H1 (cell line): ENCODE measurements around the gene HSP90B1. TPM values are rescaled to one million over a fixed set of nuclear protein-coding genes. Genes with fewer than 3 reads are reported as not detected.

ENCODE experiments used
- CTCF ChIA-PET: fragments of 300-600 bp; sonication (Branson Sonifier 250); formaldehyde crosslinking; loops from one replicate; lab custom pipeline; 2021; ENCODE audit not compliant: partially characterized antibody; lab: Charles Lee
- POLR2A ChIA-PET: fragments of 300-600 bp; sonication (Branson Sonifier 250); formaldehyde crosslinking; loops from one replicate; lab custom pipeline; 2021; ENCODE audit warnings: inconsistent platforms; ENCODE audit not compliant: partially characterized antibody; lab: Charles Lee
- DNase-seq, 2 experiments: peaks; one replicate each; pipeline versions ENCODE4 v3.0.0 to v3.0.0-alpha.2; 2010 to 2022; ENCODE audit warnings: low spot score in 2 of 2, low read depth in 1 of 2, mixed read lengths in 1 of 2
- FAIRE-seq: peaks from 2 replicates; lab custom pipeline; 2011; peaks lifted over from hg19 to GRCh38; lab: Jason Lieb, UNC
- H2AFZ ChIP-seq: 2 replicates; pipeline ENCODE4 v1.8.1; 2012; ENCODE audit warnings: low read length, inconsistent platforms
- H2AK5ac ChIP-seq: 2 replicates; pipeline ENCODE4 v1.6.1; 2013; ENCODE audit warnings: low read depth, low read length
- H2BK120ac ChIP-seq: replicated peaks from 2 replicates; pipeline ENCODE3; 2013; ENCODE audit warnings: low read depth, low read length, inconsistent platforms
- H2BK12ac ChIP-seq: 2 replicates; pipeline ENCODE4 v1.6.1; 2013; ENCODE audit warnings: low read depth, low read length
- H2BK15ac ChIP-seq: 2 replicates; pipeline ENCODE4 v1.6.1; 2013; ENCODE audit warnings: low read length
- H2BK20ac ChIP-seq: 2 replicates; pipeline ENCODE4 v1.6.1; 2013; ENCODE audit warnings: low read length
- H2BK5ac ChIP-seq: 2 replicates; pipeline ENCODE4 v1.6.1; 2013; ENCODE audit warnings: low read depth, low read length
- H3K14ac ChIP-seq: 2 replicates; pipeline ENCODE4 v1.6.1; 2013; ENCODE audit warnings: inconsistent platforms; ENCODE audit not compliant: insufficient read length
- H3K18ac ChIP-seq: 2 replicates; pipeline ENCODE4 v1.6.1; 2013; ENCODE audit warnings: low read length; ENCODE audit errors: extremely low read depth
- H3K23ac ChIP-seq: 2 replicates; pipeline ENCODE4 v1.6.1; 2013; ENCODE audit warnings: inconsistent platforms; ENCODE audit not compliant: insufficient read length
- H3K23me2 ChIP-seq: 2 replicates; pipeline ENCODE4 v1.6.1; 2013; ENCODE audit warnings: low read depth, low read length
- H3K27ac ChIP-seq: 2 replicates; pipeline ENCODE4 v1.6.1; 2011; ENCODE audit warnings: low read depth, low read length, inconsistent platforms
- H3K27me3 ChIP-seq, 4 experiments: replicated peaks in 1 of 4; 1 replicate in 1 of 4; 2 replicates in 3 of 4; pipeline versions ENCODE4 v1.6.1 to v1.8.1; 2011 to 2013; ENCODE audit warnings: low read length in 3 of 4, mild to moderate bottlenecking in 3 of 4, inconsistent platforms in 2 of 4, mixed read lengths in 2 of 4, moderate library complexity in 1 of 4; ENCODE audit not compliant: control insufficient read depth in 3 of 4, insufficient read depth in 3 of 4; ENCODE audit errors: extremely low read depth in 1 of 4
- H3K36me3 ChIP-seq, 4 experiments: 2 replicates each; pipeline versions ENCODE4 v1.6.1 to v1.8.1; 2011 to 2013; ENCODE audit warnings: mild to moderate bottlenecking in 4 of 4, low read length in 3 of 4, moderate library complexity in 2 of 4, control low read depth in 1 of 4, inconsistent platforms in 1 of 4; ENCODE audit not compliant: insufficient read depth in 4 of 4, control insufficient read depth in 2 of 4
- H3K4ac ChIP-seq: replicated peaks from 2 replicates; pipeline ENCODE3; 2013; ENCODE audit warnings: low read length, low read depth, mixed read lengths, inconsistent platforms; ENCODE audit not compliant: insufficient read length
- H3K4me1 ChIP-seq, 4 experiments: replicated peaks in 1 of 4; 1 replicate in 1 of 4; 2 replicates in 3 of 4; pipeline versions ENCODE4 v1.6.1 to v1.8.1; 2011 to 2013; ENCODE audit warnings: low read length in 3 of 4, inconsistent platforms in 2 of 4, mixed read lengths in 1 of 4; ENCODE audit not compliant: insufficient read depth in 4 of 4, control insufficient read depth in 3 of 4
- H3K4me2 ChIP-seq, 2 experiments: 2 replicates each; pipeline versions ENCODE4 v1.6.1 to v1.8.1; 2011 to 2013; ENCODE audit warnings: low read depth in 2 of 2, low read length in 2 of 2, control low read depth in 1 of 2, inconsistent platforms in 1 of 2, mild to moderate bottlenecking in 1 of 2; ENCODE audit not compliant: insufficient read depth in 1 of 2
- H3K4me3 ChIP-seq, 4 experiments: fragments of 200-600, 300-600 bp in 1 of 4; sonication (generic), shearing (Covaris generic), sonication (Bioruptor Twin) in 1 of 4; 2 replicates each; pipeline versions ENCODE4 v1.5.1 to v1.8.1; 2011 to 2016; ENCODE audit warnings: low read length in 4 of 4, low read depth in 3 of 4, control low read depth in 2 of 4, inconsistent platforms in 2 of 4, mild to moderate bottlenecking in 2 of 4, mixed read lengths in 1 of 4, moderate library complexity in 1 of 4; ENCODE audit not compliant: insufficient read depth in 2 of 4; ENCODE audit errors: extremely low read depth in 1 of 4
- H3K56ac ChIP-seq: replicated peaks from 2 replicates; pipeline ENCODE3; 2013; ENCODE audit warnings: low read depth, mild to moderate bottlenecking, mixed read lengths, low read length, inconsistent platforms; ENCODE audit not compliant: insufficient read length
- H3K79me1 ChIP-seq: 2 replicates; pipeline ENCODE4 v1.6.1; 2013; ENCODE audit warnings: low read depth, low read length, control low read depth
- H3K79me2 ChIP-seq, 2 experiments: 2 replicates each; pipeline versions ENCODE4 v1.6.1 to v1.8.1; 2012 to 2013; ENCODE audit warnings: low read length in 2 of 2, mild to moderate bottlenecking in 2 of 2, inconsistent platforms in 1 of 2; ENCODE audit not compliant: insufficient read depth in 2 of 2, control insufficient read depth in 1 of 2
- H3K9ac ChIP-seq, 4 experiments: replicated peaks in 1 of 4; 1 replicate in 1 of 4; 2 replicates in 3 of 4; pipeline versions ENCODE4 v1.6.1 to v1.8.1; 2011 to 2013; ENCODE audit warnings: low read depth in 3 of 4, low read length in 3 of 4, control low read depth in 2 of 4, mild to moderate bottlenecking in 2 of 4, moderate library complexity in 2 of 4, inconsistent platforms in 1 of 4; ENCODE audit errors: extremely low read depth in 1 of 4
- H3K9me3 ChIP-seq, 2 experiments: 2 replicates each; pipeline versions ENCODE4 v1.6.1 to v1.8.1; 2012 to 2013; ENCODE audit warnings: mild to moderate bottlenecking in 2 of 2, moderate library complexity in 2 of 2, control low read depth in 1 of 2, inconsistent platforms in 1 of 2, low read depth in 1 of 2, low read length in 1 of 2, mixed read lengths in 1 of 2; ENCODE audit not compliant: insufficient read depth in 2 of 2
- H4K20me1 ChIP-seq, 2 experiments: replicated peaks in 1 of 2; 2 replicates each; pipeline versions ENCODE3 to v1.8.1; 2011 to 2013; ENCODE audit warnings: inconsistent platforms in 2 of 2, low read length in 2 of 2, mild to moderate bottlenecking in 1 of 2; ENCODE audit not compliant: insufficient read depth in 2 of 2, control insufficient read depth in 1 of 2
- H4K5ac ChIP-seq: 2 replicates; pipeline ENCODE4 v1.6.1; 2013; ENCODE audit warnings: low read length, low read depth, mixed read lengths, inconsistent platforms; ENCODE audit not compliant: insufficient read length
- H4K8ac ChIP-seq: 2 replicates; pipeline ENCODE4 v1.8.0; 2013; ENCODE audit warnings: mild to moderate bottlenecking, moderate library complexity, low read length, inconsistent platforms; ENCODE audit not compliant: insufficient read depth; ENCODE audit errors: extremely low read depth
- H4K91ac ChIP-seq: replicated peaks from 2 replicates; pipeline ENCODE3; 2013; ENCODE audit warnings: low read length, mixed read lengths, inconsistent platforms; ENCODE audit not compliant: insufficient read length
- ATF2 ChIP-seq: IDR thresholded peaks from 2 replicates; pipeline ENCODE4 v1.6.1; 2012; ENCODE audit warnings: low read length, inconsistent platforms
- CHD2 ChIP-seq: IDR thresholded peaks from 2 replicates; pipeline ENCODE4 v1.6.1; 2012; ENCODE audit warnings: low read length, improper control_type of control experiment
- GTF2F1 ChIP-seq: IDR thresholded peaks from 2 replicates; pipeline ENCODE4 v1.6.1; 2012; ENCODE audit warnings: low read depth, low read length, improper control_type of control experiment, borderline replicate concordance
- KDM1A ChIP-seq: fragments of 200-600, 300-600 bp; sonication (generic); IDR thresholded peaks from 2 replicates; pipeline ENCODE4 v1.7.1; 2016; ENCODE audit warnings: mild to moderate bottlenecking, low read length, borderline replicate concordance
- TBP ChIP-seq: IDR thresholded peaks from 2 replicates; pipeline ENCODE4 v1.6.1; 2011; ENCODE audit warnings: low read depth, low read length, improper control_type of control experiment
- WGBS, 2 experiments: shearing (Covaris generic) in 1 of 2; methylation state at CpG; one replicate each; pipeline versions ENCODE4 v1.1.6 to v1.1.7; 2013 to 2015; ENCODE audit warnings: low lambda C conversion rate in 2 of 2, mixed read lengths in 2 of 2, inconsistent platforms in 1 of 2, low coverage in 1 of 2, missing lambda C conversion rate in 1 of 2; ENCODE audit not compliant: insufficient replicate concordance in 2 of 2, insufficient coverage in 1 of 2, insufficient read length in 1 of 2; ENCODE audit errors: extremely low coverage in 1 of 2, missing lambda C conversion rate in 1 of 2; 5-methylcytosine and 5-hydroxymethylcytosine counted together
- polyA plus RNA-seq, 7 experiments: library from polyadenylated mRNA; depleted of rRNA in 3 of 7; stranded (reverse) in 5 of 7; unstranded in 2 of 7; fragments of >200 nt in 5 of 7; fragments of 200-250 nt in 2 of 7; gene quantifications; 1 replicate in 5 of 7; 2 replicates in 1 of 7; 4 replicates in 1 of 7; pipeline versions ENCODE4 v1.2.1 to v1.2.3, GENCODE V29; 2011 to 2013; ENCODE audit warnings: missing spikeins in 2 of 7, mixed read lengths in 2 of 7
- total RNA-seq: library from RNA; stranded (reverse); fragmentation: NEBNext Ultra II Directional; extraction: Animal tissue kit (Norgen Biotek cat#: 25700); gene quantifications from 2 replicates; pipeline ENCODE4 v1.2.1, GENCODE V29; 2021

HSP90B1 gene
- total and polyA plus RNA-seq, 2 of the 8 experiments (the other 6 are each of a cell fraction or from before 2014, with no cell fraction given): 161 to 847 TPM

GRCh38 chr12:103924761-103925641 is 5.2 kb upstream of the HSP90B1 start:
- H3K56ac ChIP-seq: no peak overlapping the region
- H3K27ac ChIP-seq: no peak overlapping the region
- H2BK12ac ChIP-seq: no peak overlapping the region
- H2AFZ ChIP-seq: no peak overlapping the region
- CTCF ChIA-PET: no interaction called here
- no peaks in the 10 kb centered on the region for H4K20me1 ChIP-seq
- no peak overlapping the region for H3K14ac ChIP-seq
- FAIRE-seq (no peak), DNase-seq (no peak)
- no peak overlapping the region for H2AK5ac ChIP-seq
- TF ChIP-seq GTF2F1: no peak
- TF ChIP-seq TBP: no peak
- TF ChIP-seq CHD2: no peak
- TF ChIP-seq ATF2: no peak
- TF ChIP-seq KDM1A: no peak
- no peaks in the 10 kb centered on the region for H3K27me3 ChIP-seq
- no peak overlapping the region for H2BK120ac ChIP-seq
- no peak overlapping the region for H3K23ac ChIP-seq
- H2BK5ac ChIP-seq: no peak overlapping the region
- H4K5ac ChIP-seq: no peak overlapping the region
- WGBS, 2 experiments: 73% methylated on average over 9 of the region's 9 CpGs; no CpG with 5 or more reads in 1 of the 2 experiments
- no peak overlapping the region for H4K8ac ChIP-seq
- no peak overlapping the region for H2BK15ac ChIP-seq
- H3K9ac ChIP-seq: no peak overlapping the region
- H3K36me3 ChIP-seq: no peaks in the 10 kb centered on the region
- POLR2A ChIA-PET: interaction anchor here (1.2 kb wide), 2 partner anchors 15 to 32 kb away, joined by 3 to 4 read pairs; a partner anchor contains a TSS
- H3K79me1 ChIP-seq: no peaks in the 10 kb centered on the region
- no peaks in the 10 kb centered on the region for H3K79me2 ChIP-seq
- H3K23me2 ChIP-seq: peaks cover 6% of the 10 kb centered on the region
- no peak overlapping the region for H3K4me3 ChIP-seq
- no peaks in the 10 kb centered on the region for H3K9me3 ChIP-seq
- peaks cover 0 to 3% (median 0%) of the 10 kb centered on the region in 4 experiments; a peak in 4 of 7 replicates for H3K4me1 ChIP-seq
- H3K4me2 ChIP-seq: no peak overlapping the region
- no peak overlapping the region for H2BK20ac ChIP-seq
- H3K4ac ChIP-seq: no peak overlapping the region
- no peak overlapping the region for H3K18ac ChIP-seq
- no peak overlapping the region for H4K91ac ChIP-seq
